Activated T-helper 1 cell treated with anti-CD3 and anti-CD28 coated beads, Interleukin-12 subunit alpha, Interleukin-12 subunit beta, Interleukin-2, Interleukin-4 antibody, amounts not matched to agents 30 ng/mL and 10 ng/mL and 1 ng/mL, durations not matched to agents 14 hours and 24 hours and 36 hours (primary cell): ENCODE results near the gene VPS11. TPM values are rescaled to one million over a fixed set of nuclear protein-coding genes. Genes with fewer than 3 reads are reported as not detected.

Experiments
- DNase-seq: peaks from one replicate; pipeline ENCODE4 v3.0.0; 2021; ENCODE audit warnings: low spot score
- H3K27ac Mint-ChIP-seq: one replicate; pipeline ENCODE4 v1.8.0; 2021; ENCODE audit warnings: mild to moderate bottlenecking, mixed read lengths
- H3K27me3 Mint-ChIP-seq: one replicate; pipeline ENCODE4 v1.8.0; 2022; ENCODE audit warnings: mild to moderate bottlenecking, moderate library complexity, mixed read lengths; ENCODE audit not compliant: insufficient read depth
- H3K36me3 Mint-ChIP-seq: one replicate; pipeline ENCODE4 v1.8.0; 2021; ENCODE audit warnings: low read depth, mixed read lengths
- H3K4me1 Mint-ChIP-seq: one replicate; pipeline ENCODE4 v1.8.0; 2021; ENCODE audit warnings: low read depth, mixed read lengths
- H3K4me3 Mint-ChIP-seq: one replicate; pipeline ENCODE4 v1.8.0; 2021; ENCODE audit warnings: mild to moderate bottlenecking, moderate library complexity, mixed read lengths
- H3K9me3 Mint-ChIP-seq: one replicate; pipeline ENCODE4 v1.8.0; 2021; ENCODE audit warnings: mixed read lengths
- intact Hi-C: fragments of 100-400 bp; cut with micrococcal nuclease; formaldehyde crosslinking; loops from one replicate; pipeline ENCODE4 v1.15.1; 2024
- total RNA-seq: library from RNA; stranded (reverse); gene quantifications from 2 replicates; pipeline ENCODE4 v1.2.3, GENCODE V29; 2022

The VPS11 gene
- total RNA-seq, 1 donor from 2014 or later, result 23.5 TPM

DNA sequence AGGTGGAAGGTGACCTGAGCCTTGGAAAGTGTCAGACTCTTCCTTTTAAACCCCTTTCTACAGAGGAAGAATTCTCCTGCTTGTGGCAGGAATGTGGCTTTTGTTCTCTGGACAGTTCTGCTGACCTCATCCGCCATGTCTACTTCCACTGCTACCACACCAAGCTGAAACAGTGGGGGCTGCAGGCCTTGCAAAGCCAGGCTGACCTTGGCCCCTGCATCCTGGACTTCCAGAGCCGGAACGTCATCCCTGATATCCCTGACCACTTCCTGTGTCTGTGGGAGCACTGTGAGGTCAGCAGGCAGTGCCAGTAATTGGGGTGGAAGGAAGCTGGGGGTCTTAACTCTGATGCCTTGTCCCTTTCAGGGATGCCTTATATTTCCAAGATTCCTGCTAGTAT lies 63.0 kb downstream of the VPS11 start:
- no peak overlapping the region for H3K4me3 Mint-ChIP-seq
- no peaks in the 10 kb centered on the region for H3K9me3 Mint-ChIP-seq
- H3K27ac Mint-ChIP-seq, result no peak overlapping the region
- no peak for DNase-seq
- peaks cover 6% of the 10 kb centered on the region for H3K4me1 Mint-ChIP-seq
- H3K36me3 Mint-ChIP-seq, result peaks cover 39% of the 10 kb centered on the region
- no peaks in the 10 kb centered on the region for H3K27me3 Mint-ChIP-seq
- intact Hi-C loops, result no loop called here

Other genes with a start within 250 kb of the VPS11 start
- gene CXCR5, start 183.9 kb upstream of the VPS11 start, total RNA-seq, result 5.1 and 5.5 TPM in 2 replicates
- gene BCL9L, start 141.9 kb upstream of the VPS11 start, total RNA-seq, result 27.3 and 32.4 TPM in 2 replicates
- gene UPK2, start 111.5 kb upstream of the VPS11 start, total RNA-seq, result not detected in 2 replicates
- not detected in 2 replicates for gene FOXR1, start 96.1 kb upstream of the VPS11 start, total RNA-seq
- 50.1 and 53.6 TPM in 2 replicates for gene CENATAC, start 69.7 kb upstream of the VPS11 start, total RNA-seq
- gene RPS25, start 49.5 kb upstream of the VPS11 start, total RNA-seq, result 1,440 and 1,455 TPM in 2 replicates
- gene TRAPPC4, start 49.1 kb upstream of the VPS11 start, total RNA-seq, result 141 and 142 TPM in 2 replicates
- gene SLC37A4, start 36.9 kb upstream of the VPS11 start, total RNA-seq, result 24.3 and 28.7 TPM in 2 replicates
- 216 and 219 TPM in 2 replicates for gene HYOU1, start 10.6 kb upstream of the VPS11 start, total RNA-seq
- 55.0 and 55.6 TPM in 2 replicates for gene HMBS, start 17.1 kb downstream of the VPS11 start, total RNA-seq
- gene DPAGT1, start 34.0 kb downstream of the VPS11 start, total RNA-seq, result 81.8 and 84.4 TPM in 2 replicates
- 35.7 and 38.2 TPM in 2 replicates for gene C2CD2L, start 39.5 kb downstream of the VPS11 start, total RNA-seq
- gene HINFP, start 53.8 kb downstream of the VPS11 start, total RNA-seq, result 31.2 and 35.2 TPM in 2 replicates
- 0.07 TPM in 1 of 2 replicates, not detected in the other for gene ABCG4, start 81.2 kb downstream of the VPS11 start, total RNA-seq
- 24.1 and 29.5 TPM in 2 replicates for gene NLRX1, start 100.9 kb downstream of the VPS11 start, total RNA-seq
- 0.56 TPM in 1 of 2 replicates, not detected in the other for gene NHERF4, start 117.7 kb downstream of the VPS11 start, total RNA-seq
- 38.1 and 39.9 TPM in 2 replicates for gene CBL, start 138.5 kb downstream of the VPS11 start, total RNA-seq
- 6.0 and 6.6 TPM in 2 replicates for gene MCAM, start 249.3 kb downstream of the VPS11 start, total RNA-seq